Ovary (tissue), 9 donors: ENCODE data around the gene RFXAP. TPM values are rescaled to one million over a fixed set of nuclear protein-coding genes. Genes with fewer than 3 reads are reported as not detected.

Experiments
- DNase-seq, 5 donors: peaks; one replicate each; pipeline ENCODE4 v3.0.0-alpha.2; 2019 to 2020
- H3K27ac ChIP-seq, 2 donors: fragments of 200-600 bp; one replicate each; pipeline versions ENCODE4 v1.5.1 to v1.8.0; 2019 to 2022
- H3K27me3 ChIP-seq: fragments of 200-600 bp; one replicate; pipeline ENCODE4 v1.8.0; 2022
- H3K36me3 ChIP-seq: fragments of 200-600 bp; sonication (generic); one replicate; pipeline ENCODE4 v1.5.1; 2019
- H3K4me1 ChIP-seq: one replicate; pipeline ENCODE4 v1.8.1; 2013; ENCODE audit warnings: mild to moderate bottlenecking, moderate library complexity; ENCODE audit not compliant: insufficient read depth
- H3K4me3 ChIP-seq: fragments of 200-600 bp; sonication (generic); one replicate; pipeline ENCODE4 v1.5.1; 2017
- H3K9me3 ChIP-seq, 2 donors: fragments of 200-600 bp in 1 of 2; sonication (generic) in 1 of 2; one replicate each; pipeline versions ENCODE4 v1.5.1 to v1.8.1; 2013 to 2019; ENCODE audit warnings: mild to moderate bottlenecking in 1 of 2, moderate library complexity in 1 of 2
- CTCF ChIP-seq, 3 donors: fragments of 450-650 bp in 2 of 3; fragments of 200-600 bp in 1 of 3; IDR thresholded peaks; one replicate each; pipeline versions ENCODE4 v1.5.1 to v1.8.0; 2016 to 2022; ENCODE audit warnings: antibody characterized with exemption in 3 of 3, mild to moderate bottlenecking in 1 of 3
- EP300 ChIP-seq: sonication (generic); formaldehyde crosslinking; IDR thresholded peaks from one replicate; pipeline ENCODE4 v1.6.1; 2017; ENCODE audit warnings: antibody characterized with exemption
- POLR2A ChIP-seq: fragments of 450-650 bp; IDR thresholded peaks from one replicate; pipeline ENCODE4 v1.6.1; 2017; ENCODE audit warnings: antibody characterized with exemption, mild to moderate bottlenecking, moderate library complexity
- WGBS, 3 donors: extraction: QIAGEN DNeasy Blood & Tissue Kit in 1 of 3; methylation state at CpG; one replicate each; pipeline versions ENCODE4 v1.1.5 to v1.1.7; 2013 to 2017; 5-methylcytosine and 5-hydroxymethylcytosine counted together
- intact Hi-C, 4 donors: fragments of 100-400 bp; cut with DNase I; formaldehyde crosslinking; loops; one replicate each; pipeline versions ENCODE4 v1.11.0 to v1.15.1; 2022 to 2023
- polyA plus RNA-seq, 2 donors: library from polyadenylated mRNA; stranded (reverse); fragments of 200-250 nt in 1 of 2; fragments of 350-450 nt in 1 of 2; fragmentation: Illumina TruSeq in 1 of 2; extraction: RNeasy Lipid Tissue Mini Kit (QIAGEN cat#74804) in 1 of 2; gene quantifications; one replicate each; pipeline ENCODE4 v1.2.3, GENCODE V29; 2013 to 2014
- total RNA-seq, 7 donors: library from RNA; depleted of rRNA in 2 of 7; stranded (reverse); fragments of >200 nt in 2 of 7; fragmentation: NEBNext Ultra II Directional in 3 of 7; extraction: Animal tissue kit (Norgen Biotek cat#: 25700) in 3 of 7; gene quantifications; one replicate each; pipeline versions ENCODE4 v1.1.0 to v1.2.4, GENCODE V29; 2016 to 2023
- donor health status: DM: no; HTN: no; CAD: no; lungs with moderate emphysema.
- donor health status: DM: no; HTN: no; CAD: no.
- donor health status: Bipolar disorder and iron deficiency.
- donor health status: DM: yes; HTN: yes; CAD: no.
- donor health status: DM: no; HTN: no; CAD: no.
- donor health status: DM: yes; HTN: yes; CAD: no.

RFXAP gene
- total and polyA plus RNA-seq, 9 donors: 5.4 to 10.9 (median 7.4) TPM

- no peaks in the 10 kb centered on the region for H3K36me3 ChIP-seq
- H3K4me3 ChIP-seq: no peak overlapping the region
- intact Hi-C loops: loop anchor here in 1 of 4 donors (5.0 kb wide), 1 partner anchor 119 kb away; no protein-coding TSS in a partner anchor
- H3K4me1 ChIP-seq: no peaks in the 10 kb centered on the region
- H3K27ac ChIP-seq: no peak overlapping the region
- H3K27me3 ChIP-seq: no peaks in the 10 kb centered on the region
- DNase-seq: no peak
- TF ChIP-seq CTCF (IDR thresholded peaks at IDR 0.05) (peak in 1 of 3 donors; percentile 8), EP300 (no peak)
- H3K9me3 ChIP-seq: no peaks in the 10 kb centered on the region
- WGBS, 3 donors: 32 to 40% (median 37%) methylated on average over 3 of the region's 3 CpGs
These were observed 39.3 kb downstream of the RFXAP start for GRCh38 chr13:36858290-36858689.

GRCh38 chr13:36859259-36859658 is 40.2 kb downstream of the RFXAP start:
- H3K27me3 ChIP-seq: no peaks in the 10 kb centered on the region
- H3K36me3 ChIP-seq: no peaks in the 10 kb centered on the region
- intact Hi-C loops: loop anchor here in 1 of 4 donors (5.0 kb wide), 1 partner anchor 118 kb away; no protein-coding TSS in a partner anchor
- 91 to 94% (median 94%) methylated on average over 4 of the region's 4 CpGs for WGBS, 3 donors
- H3K4me3 ChIP-seq: no peak overlapping the region
- H3K9me3 ChIP-seq: no peaks in the 10 kb centered on the region
- H3K4me1 ChIP-seq: no peaks in the 10 kb centered on the region
- TF ChIP-seq EP300: no peak
- no peak for TF ChIP-seq CTCF (IDR thresholded peaks at IDR 0.05)
- no peak for TF ChIP-seq POLR2A
- no peak overlapping the region for H3K27ac ChIP-seq
- DNase-seq: no peak

- no peaks in the 10 kb centered on the region for H3K36me3 ChIP-seq
- 74 to 80% (median 75%) methylated on average over 6 of the region's 6 CpGs for WGBS, 3 donors
- no peaks in the 10 kb centered on the region for H3K27me3 ChIP-seq
- H3K4me1 ChIP-seq: no peaks in the 10 kb centered on the region
- DNase-seq: no peak
- no peak overlapping the region for H3K4me3 ChIP-seq
- no peaks in the 10 kb centered on the region for H3K9me3 ChIP-seq
- TF ChIP-seq POLR2A (no peak), EP300 (no peak), CTCF (IDR thresholded peaks at IDR 0.05) (no peak)
- H3K27ac ChIP-seq: no peak overlapping the region
- intact Hi-C loops: loop anchor here in 1 of 4 donors (5.0 kb wide), 1 partner anchor 115 kb away; no protein-coding TSS in a partner anchor
These were observed 43.1 kb downstream of the RFXAP start for GRCh38 chr13:36862002-36862685.

GRCh38 chr13:36862722-36863121 is 43.7 kb downstream of the RFXAP start:
- intact Hi-C loops: loop anchor here in 1 of 4 donors (5.0 kb wide), 1 partner anchor 115 kb away; no protein-coding TSS in a partner anchor
- DNase-seq: no peak
- Histone ChIP-seq H3K4me1 (no peaks in the 10 kb centered on the region), H3K4me3 (no peak overlapping the region), H3K9me3 (no peaks in the 10 kb centered on the region), H3K27me3 (no peaks in the 10 kb centered on the region), H3K36me3 (no peaks in the 10 kb centered on the region), H3K27ac (no peak overlapping the region)
- no peak for TF ChIP-seq CTCF (IDR thresholded peaks at IDR 0.05)
- no peak for TF ChIP-seq POLR2A
- TF ChIP-seq EP300: no peak
- WGBS, 3 donors: 85 to 87% (median 86%) methylated on average over 7 of the region's 7 CpGs
